GM18511 (cell line): Measurements from ENCODE around the gene FOXK1.
"Not testable (repeated sequence)": the region's sequence is repeated elsewhere in the genome, so short reads cannot be mapped to it uniquely, and the experiment has no call there.

Experiments
- ATAC-seq: cut with Tn5 transposase; IDR thresholded peaks from one replicate; pipeline ENCODE4 v1.9.1; 2021; ENCODE audit warnings: mild to moderate bottlenecking, moderate library complexity; ENCODE audit not compliant: unreplicated experiment

Gene FOXK1

GRCh38 chr7:4796453-4796852 is 114.4 kb downstream of the FOXK1 start:
- ATAC-seq: no peak

GRCh38 chr7:4797858-4798705 is 116.0 kb downstream of the FOXK1 start:
- ATAC-seq: peak; percentile 75

GRCh38 chr7:4798706-4799235 is 116.7 kb downstream of the FOXK1 start:
- no peak for ATAC-seq

GRCh38 chr7:4799508-4800268 is 117.6 kb downstream of the FOXK1 start:
- ATAC-seq: no peak

- ATAC-seq: no peak
These were observed 118.4 kb downstream of the FOXK1 start for GRCh38 chr7:4800487-4800886.

- ATAC-seq: no peak
These were observed 119.1 kb downstream of the FOXK1 start for GRCh38 chr7:4800926-4801838.

- ATAC-seq: no peak
These were observed 119.7 kb downstream of the FOXK1 start for GRCh38 chr7:4801839-4802231.

GRCh38 chr7:4802577-4802976 is 120.5 kb downstream of the FOXK1 start:
- not testable (repeated sequence) for ATAC-seq

GRCh38 chr7:4803397-4804241 is 121.5 kb downstream of the FOXK1 start:
- ATAC-seq: no peak

GRCh38 chr7:4805110-4805983 is 123.3 kb downstream of the FOXK1 start:
- no peak for ATAC-seq

GRCh38 chr7:4805984-4806300 is 123.8 kb downstream of the FOXK1 start:
- ATAC-seq: no peak

- no peak for ATAC-seq
These were observed 125.0 kb downstream of the FOXK1 start for GRCh38 chr7:4806983-4807597.

- ATAC-seq: no peak
These were observed 125.5 kb downstream of the FOXK1 start for GRCh38 chr7:4807598-4808016.

- ATAC-seq: no peak
These were observed 125.9 kb downstream of the FOXK1 start for GRCh38 chr7:4808026-4808425.

GRCh38 chr7:4808565-4808964 is 126.5 kb downstream of the FOXK1 start:
- ATAC-seq: no peak

GRCh38 chr7:4809091-4809591 is 127.0 kb downstream of the FOXK1 start:
- no peak for ATAC-seq

- ATAC-seq: no peak
These were observed 127.6 kb downstream of the FOXK1 start for GRCh38 chr7:4809666-4810065.

GRCh38 chr7:4814433-4814832 is 132.3 kb downstream of the FOXK1 start:
- no peak for ATAC-seq
